GM18519 (cell line): ENCODE results near the gene SMIM20.

Source experiments
- ATAC-seq: cut with Tn5 transposase; IDR thresholded peaks from one replicate; pipeline ENCODE4 v1.9.1; 2021; ENCODE audit warnings: mild to moderate bottlenecking, moderate library complexity; ENCODE audit not compliant: unreplicated experiment, low FRiP score

Gene SMIM20

DNA sequence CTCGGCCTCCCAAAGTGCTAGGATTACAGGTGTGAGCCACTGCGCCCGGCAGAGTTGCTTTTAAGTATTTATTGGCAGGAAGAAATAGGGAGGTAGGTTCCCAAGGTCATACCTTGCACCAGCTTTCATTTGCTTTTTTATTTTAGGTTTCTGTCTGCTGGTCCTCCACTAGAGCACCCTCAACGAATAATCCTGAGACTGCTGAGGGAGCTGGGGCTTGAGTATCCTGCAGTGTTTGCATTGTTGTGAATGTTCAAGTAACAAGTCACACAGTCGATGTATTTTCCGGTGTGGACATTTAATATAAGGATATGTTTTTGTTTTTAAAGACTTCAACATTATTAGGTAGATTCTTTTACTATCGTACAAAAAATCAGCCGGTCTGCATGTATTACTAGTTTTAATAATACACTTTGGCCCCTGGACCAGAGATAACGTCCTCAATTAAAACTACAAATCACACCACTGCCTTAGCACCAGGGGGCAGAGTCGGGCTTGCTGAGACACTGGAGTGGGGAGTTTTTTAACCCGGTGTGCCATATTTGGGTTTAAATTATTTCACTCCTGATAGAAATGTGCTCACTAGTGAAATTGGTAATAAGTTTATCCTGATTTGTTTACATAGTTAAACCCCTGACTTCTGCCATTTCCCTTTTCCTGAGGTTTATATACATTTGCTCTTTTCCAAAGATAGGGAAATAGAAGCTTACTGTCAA lies 11.6 kb downstream of the SMIM20 start:
- peak; percentile 79 for ATAC-seq

DNA sequence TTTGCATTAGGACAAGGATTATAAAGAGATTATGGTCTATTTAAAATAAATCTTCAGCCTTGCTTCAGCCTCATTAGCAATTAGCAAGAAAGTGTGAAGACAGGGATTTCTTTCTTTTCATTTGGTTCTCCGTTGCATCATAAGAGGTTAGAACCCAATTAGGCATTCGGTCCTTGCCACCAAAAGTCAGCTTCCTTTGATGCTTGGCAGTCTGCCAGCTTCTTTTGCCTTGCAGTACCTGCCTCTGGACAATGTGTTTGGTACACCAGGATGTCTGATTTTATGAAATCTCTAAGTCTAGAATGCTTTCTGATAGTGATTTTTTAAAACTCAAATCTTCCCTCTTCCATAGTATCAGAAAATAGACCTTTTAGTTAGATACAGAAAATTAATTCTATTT lies 12.4 kb downstream of the SMIM20 start:
- no peak for ATAC-seq

DNA sequence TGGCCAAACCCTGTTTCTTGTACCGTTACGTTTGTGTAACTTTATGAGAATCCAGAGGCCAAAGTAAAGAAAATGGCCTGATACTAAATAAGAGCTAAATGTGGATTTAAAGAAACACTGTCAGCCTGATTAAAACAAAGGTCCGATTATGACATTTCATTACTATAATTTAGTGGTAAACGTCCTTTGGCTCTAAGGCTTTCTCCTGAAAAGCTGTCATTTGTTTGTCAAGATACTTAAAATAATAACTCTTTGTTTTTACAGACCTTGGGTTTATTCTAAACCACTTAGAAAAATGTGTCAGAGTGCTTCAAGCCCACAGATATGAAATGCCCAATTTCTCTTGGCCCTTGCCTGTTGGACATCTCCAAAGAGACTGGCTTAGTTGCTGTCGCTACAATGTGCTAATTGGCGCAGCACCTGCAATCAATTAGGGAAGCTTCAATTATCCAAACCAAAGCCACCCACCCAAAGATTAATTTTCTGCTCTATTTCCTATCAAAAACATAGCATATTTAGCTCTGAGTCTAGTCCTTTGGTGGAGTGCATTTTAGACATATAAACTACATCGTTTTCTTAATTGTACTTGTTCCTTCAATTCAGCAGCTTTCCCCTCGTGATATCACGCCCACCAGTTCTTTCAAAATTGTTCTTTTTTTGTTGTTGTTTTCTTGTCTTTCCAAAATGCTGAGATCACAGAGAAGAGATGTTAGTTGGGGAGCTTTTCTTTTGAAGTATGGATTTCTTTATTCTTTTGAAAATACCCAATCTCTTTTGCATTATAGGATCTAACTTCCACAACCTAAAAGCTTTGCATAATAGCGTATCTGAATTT lies 13.6 kb downstream of the SMIM20 start:
- no peak for ATAC-seq

DNA sequence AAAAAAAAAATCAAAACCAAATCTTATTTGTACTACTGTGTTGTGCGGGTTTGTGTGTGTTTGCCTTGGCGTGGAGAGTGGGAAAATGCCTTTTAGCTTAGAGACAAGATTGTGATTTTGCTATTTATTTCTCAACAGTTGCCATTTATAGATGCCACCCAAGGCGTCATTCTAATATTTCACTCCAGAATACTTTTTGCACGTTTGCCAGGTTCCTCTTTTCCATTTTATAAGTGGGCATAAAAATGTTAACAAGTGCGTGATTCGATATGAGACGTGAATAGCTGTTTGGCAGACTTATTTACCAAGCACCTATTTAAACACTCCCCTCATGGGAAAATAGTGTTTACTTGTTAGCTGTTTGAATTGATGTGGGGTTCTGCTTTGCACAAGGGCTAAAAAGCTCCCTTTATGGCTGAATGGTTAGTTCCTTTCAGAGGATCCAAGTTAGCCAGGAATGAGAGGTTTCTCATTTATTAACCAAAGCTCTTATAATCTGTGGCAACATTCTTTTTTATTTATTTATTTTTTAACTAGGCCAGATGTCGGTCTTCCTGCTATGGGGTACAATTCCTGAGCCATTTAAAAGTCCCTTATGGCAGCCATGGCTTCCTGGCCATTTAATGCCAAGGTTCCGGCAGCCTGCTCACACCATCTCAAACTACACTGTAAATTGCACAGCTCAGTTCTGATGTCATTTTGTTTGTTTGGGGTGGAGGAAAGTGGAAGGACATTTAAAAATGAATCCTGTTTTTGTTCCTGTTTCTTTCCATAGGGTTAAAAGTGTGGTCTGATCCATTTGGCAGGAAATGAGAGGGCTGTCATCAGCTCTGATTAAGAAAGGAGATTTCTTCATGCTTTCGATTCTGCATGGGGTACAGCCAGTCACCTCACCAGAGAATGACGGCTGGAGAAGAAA lies 14.6 kb downstream of the SMIM20 start:
- no peak for ATAC-seq

DNA sequence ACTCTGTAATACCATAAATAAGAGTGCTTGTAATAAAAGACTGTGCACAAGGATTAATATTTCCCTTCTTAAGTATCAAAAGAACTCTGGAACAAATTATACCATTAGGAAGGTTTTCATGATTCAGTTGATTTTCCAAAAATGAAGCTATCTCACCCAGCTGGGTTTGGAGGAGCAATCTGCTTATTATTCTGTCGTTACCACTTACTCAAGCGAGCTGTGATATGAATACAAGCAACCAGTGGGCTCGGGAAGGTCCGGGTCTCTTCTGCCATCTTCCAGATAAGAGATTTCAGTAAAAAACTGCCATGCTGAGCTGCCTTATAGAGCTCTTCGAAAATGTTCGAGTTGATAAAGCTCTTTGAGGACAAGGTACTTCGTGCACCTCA lies 15.3 kb downstream of the SMIM20 start:
- ATAC-seq = no peak

DNA sequence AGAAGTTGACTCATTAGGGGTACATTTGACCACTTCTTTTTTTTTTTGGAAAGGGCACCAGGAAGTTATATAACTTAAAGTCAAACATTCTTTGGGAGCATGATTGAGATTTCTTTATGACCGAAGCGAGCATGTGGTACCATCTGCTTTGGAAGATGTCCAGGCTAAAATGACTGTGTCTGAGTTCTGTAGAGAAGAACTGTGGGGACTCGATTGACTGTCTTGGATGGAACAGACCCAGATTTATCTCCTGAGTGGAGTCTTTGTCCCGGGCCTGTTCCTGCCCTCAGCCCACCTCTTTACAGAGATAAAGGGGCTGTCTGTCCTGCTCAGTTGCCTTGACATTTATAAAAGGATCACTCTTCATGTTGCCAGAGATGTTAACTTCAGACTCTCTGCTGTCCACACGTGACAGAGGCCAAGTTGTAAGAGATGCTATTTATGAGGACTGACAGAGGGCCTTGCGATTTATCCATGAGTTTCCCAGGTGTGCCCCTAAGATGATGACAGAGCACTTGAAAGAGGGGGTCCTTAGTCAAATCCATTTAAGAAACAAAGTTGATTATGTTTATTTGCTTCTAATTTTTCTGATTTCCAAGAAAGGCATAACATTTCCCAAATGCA lies 16.8 kb downstream of the SMIM20 start:
- no peak for ATAC-seq

DNA sequence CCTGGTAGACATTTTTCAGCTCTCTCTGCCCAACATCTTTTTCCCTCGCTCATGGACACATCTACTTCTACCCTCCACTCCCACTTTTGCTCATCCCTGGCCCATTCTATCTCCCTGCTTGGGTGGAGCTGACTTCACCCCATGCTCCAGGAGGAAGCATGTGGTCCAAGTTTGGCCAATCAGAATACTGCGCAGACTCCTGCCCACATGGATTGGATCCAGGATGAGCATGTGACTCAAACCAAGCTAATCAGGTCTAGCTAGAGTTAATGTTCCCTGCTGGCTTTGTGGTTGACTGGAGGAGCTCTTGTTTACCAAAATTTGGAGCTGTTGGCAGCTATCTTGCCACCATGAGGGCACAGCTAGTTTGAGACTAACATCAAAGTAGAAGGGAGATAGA lies 22.7 kb downstream of the SMIM20 start:
- ATAC-seq = no peak

DNA sequence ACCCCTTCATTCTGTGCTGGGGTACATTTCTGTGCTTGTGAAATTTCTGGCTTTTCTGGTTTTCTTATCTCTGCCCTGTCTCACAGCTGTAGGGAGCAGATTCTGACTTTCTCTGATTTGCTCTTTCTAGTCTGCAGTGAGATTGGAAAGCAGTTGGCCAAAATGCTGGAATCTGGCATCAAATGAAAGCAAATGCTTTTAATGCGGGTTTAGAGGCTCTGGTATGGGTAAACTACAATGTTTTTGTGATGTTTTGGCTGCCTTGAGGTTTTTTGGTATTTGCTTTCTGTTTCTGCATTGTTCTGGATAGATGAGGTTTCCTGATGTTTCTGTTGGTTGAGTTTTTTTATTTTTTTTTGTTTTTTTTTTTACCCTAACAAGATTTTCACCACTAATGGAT lies 23.8 kb downstream of the SMIM20 start:
- ATAC-seq = no peak

DNA sequence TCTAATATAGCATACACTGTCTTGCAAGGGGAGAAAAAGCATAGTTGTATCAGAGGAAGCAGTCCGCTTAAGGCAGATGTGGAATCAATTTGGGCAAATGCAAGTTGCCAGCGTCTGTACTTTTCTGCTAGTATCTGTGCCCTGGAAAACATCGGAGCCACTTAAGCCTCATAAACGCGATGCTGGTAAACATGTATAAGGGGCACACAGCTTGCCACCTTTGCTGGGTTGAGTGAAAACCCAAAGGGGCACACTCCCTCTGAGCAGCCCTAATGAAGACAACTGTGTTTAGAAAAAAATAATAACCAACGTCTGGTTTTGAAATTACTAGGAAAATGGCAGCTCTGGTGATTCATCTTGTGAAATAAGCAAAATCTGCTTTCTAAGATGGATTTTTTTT lies 24.3 kb downstream of the SMIM20 start:
- peak; percentile 2 for ATAC-seq

DNA sequence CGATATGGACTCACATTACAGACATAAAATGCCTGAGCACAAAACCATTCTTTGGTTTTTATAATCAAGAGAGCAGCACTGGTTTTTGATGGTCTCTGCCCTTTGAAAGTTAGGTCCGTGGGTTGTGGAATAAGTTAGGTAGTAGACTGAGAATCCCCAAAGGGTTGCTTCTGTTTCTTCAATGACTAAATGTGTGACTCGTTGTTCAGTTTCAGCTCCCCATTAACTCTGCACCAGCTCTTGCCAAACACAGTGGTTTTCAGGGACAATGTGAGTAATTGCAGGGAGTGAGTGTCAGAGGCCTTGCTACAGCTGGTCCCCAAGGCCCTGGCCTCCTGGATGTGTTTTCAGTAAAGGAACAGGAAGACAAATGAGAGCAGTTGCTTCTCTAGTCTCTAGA lies 24.8 kb downstream of the SMIM20 start:
- ATAC-seq = peak; percentile 82

DNA sequence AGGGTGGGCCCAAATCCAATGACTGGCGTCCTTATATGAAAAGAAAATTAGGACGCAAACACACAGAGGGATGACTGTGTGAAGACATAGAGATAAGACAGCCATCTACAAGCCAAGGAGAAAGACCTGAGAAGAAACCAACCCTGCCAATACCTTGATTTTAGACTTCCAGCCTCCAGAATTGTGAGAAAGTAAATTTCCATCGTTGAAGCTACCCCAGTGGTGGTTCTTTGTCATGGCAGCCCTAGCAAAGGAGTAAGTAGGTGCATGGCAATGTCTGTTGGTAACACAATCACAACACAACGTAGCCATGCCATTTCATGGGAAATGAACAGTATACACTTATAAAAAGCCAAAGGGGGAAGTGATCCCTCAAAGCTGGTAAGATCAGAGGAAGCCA lies 25.3 kb downstream of the SMIM20 start:
- ATAC-seq = no peak

DNA sequence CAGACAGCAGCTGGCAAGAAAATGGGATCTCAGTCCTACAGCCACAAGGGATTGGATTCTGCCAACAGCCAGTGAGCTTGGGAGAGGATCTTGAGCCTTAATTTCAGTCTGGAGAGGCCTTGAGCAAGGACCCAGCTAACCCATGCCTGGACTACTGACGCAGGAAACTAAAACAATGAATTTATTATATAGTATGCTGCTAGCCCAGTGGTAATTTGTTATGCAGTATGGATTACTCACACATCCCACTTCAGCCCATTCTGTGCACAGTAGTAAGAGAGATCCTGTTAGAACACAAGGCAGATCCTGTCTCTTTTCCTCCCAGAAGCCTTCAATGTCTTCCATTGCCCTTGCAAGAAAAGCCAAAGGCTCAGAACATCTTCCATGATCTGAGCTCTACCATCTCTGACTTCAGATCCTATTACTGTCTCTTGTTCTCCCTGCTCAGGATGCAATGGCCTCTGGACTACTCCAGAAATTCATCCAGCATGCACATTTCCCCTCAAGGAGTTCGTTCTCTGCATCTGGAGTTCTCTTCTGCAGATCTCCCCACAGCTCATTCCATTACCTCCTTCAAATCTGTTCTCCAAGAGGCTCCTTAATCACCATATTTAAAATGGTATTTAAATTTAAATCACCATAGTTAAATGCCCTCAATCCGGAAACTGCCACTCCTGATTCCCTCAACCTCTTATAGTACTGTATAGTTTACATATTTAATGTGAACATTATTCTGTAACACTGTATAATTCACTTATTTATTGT lies 27.6 kb downstream of the SMIM20 start:
- no peak for ATAC-seq

DNA sequence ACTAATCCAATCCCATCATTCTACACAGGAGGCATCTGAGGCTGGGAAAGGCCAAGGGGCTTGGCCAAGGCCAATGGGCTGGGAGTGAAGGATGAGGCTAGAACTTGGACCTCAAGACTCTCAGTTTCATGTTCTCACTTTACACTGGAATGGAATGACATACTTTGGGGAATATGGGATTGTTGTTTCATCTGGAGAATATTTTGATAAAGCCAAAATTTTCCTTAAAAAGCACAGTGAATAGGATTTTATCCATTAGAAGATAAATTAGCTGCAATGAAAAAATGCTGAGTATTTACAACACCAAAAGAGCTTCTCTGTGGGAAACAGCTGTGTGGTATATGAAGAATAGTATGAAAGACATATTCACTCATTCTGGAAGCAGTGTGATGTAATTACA lies 29.3 kb downstream of the SMIM20 start:
- ATAC-seq = no peak

DNA sequence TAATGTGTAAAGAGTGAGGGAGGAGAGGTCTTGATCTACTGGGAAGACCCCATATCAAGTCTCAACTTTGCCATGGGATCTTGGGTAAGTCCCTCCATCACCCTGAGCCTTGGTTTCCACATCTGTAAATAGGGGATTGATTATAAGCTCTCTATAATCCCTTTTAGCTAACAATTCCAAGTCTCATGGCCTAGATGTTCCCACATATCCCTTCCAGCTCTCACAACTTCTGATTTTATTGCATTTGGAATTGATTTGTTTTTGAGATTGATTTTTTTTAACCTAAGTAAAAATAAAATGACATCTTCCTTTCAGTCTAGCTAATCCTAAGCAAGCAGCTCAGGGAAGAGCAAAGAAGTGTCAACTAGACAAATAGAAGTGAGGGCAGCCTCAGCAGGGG lies 29.8 kb downstream of the SMIM20 start:
- ATAC-seq = no peak

DNA sequence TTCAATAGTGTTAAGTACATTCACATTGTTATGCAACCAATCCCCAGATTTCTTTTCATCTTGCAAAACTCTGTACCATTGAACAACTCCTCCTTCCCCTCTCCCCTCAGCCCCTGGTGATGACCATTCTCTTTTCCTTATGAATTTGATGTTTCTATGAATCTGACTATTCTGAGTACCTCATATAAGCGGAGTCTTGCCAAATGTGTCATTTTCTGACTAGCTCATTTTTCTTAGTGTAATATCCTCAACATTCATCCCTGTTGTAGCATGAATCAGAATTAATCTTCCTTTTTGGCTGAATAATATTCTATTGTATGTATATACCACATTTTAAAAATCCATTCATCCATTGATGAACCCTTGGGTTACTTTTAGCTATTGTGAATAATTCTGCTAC lies 34.0 kb downstream of the SMIM20 start:
- ATAC-seq = no peak

DNA sequence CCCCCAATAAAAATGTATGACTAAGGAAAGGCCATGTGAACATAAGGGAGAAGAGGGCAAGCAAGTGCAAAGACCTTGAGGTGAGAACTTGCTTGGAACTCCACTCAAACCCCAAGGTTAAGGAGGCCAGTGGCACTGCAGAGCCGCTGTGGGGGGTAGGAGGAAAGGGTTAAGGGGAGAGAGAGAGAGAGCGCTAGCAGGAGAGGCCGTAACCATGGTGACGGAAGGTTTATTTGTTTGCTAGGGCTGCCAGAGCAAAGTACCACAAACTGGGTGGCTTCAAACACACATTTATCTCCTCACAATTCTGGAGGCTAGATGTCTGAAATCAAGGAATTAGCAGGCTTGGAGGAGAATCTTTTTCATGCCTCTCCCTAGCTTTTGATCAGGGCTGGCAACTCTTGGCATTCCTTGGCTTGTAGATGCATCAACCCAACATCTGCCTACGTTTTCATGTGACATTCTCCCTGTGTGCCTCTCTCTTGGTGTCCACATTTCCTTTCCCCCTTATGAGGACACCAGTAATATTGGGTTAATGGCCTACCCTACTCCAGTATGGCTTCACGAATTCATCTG lies 35.2 kb downstream of the SMIM20 start:
- ATAC-seq = no peak

DNA sequence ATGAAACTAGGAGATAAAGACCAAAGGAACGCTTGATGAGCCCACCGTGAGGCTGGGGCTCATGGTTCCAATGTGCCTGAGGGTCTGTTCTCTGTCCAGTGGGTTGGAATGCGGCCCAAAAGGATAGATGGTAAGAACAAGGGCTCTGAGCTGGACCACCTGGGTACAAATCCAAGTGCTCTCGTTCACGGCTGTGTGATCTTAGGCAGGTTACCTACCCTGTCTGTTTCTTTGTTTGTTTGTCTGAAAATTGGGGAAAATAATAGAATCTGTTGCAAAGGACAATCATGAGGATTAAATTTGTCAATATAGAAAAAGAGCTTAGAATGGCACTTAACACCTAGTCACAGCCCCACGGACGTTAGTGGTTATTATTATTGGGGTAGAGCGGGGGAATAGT lies 36.0 kb downstream of the SMIM20 start:
- no peak for ATAC-seq

DNA sequence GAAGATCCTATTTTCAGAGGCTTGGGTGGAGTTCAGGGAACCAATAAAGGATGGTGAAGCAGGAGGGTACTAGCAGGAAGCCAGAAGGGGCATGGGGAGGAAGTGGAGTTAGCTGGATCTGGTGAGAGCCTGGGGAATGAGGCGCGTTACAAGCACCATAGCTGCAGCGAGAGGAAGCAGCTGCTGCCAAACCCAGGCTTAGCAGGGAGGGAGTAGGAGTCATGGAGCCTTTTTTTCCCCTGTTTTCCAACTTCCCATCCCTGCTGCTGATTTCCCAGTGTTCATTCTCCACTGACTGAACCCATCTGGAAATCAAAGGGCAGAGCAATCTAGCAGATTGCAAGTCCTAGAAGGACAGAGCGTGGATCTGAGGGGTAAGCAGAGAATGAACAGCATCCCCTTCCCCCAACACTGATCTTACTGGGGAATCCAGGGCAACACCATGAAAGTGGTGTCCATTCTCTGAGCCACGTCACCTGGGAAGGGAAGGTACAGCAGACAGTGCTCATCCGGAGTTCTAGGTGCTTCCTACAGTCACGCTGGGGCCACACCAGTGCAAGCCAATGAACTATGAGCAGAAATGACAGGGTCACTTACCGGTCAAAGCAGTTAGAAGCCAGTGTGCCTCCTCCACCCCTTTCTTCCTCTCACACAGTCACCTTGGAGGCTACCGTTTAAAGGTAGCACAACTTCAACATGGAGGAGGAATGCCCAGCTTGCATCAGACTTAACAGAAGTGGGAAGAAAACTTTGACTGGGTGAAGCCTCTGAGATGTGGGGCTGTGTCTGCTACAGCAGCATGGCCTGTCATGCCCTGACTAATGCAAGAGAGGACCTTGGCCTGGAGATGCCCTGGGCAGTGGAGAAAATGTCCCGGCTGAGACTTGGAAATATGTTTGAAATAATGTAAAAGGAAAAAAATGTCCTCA lies 36.7 kb downstream of the SMIM20 start:
- no peak for ATAC-seq
